ENCODE results near the gene KRTAP3-1. TPM values are rescaled to one million over a fixed set of nuclear protein-coding genes. Genes with fewer than 3 reads are reported as not detected.

KRTAP3-1 gene
- total RNA-seq, 2 experiments from 2014 or later: not detected

DNA sequence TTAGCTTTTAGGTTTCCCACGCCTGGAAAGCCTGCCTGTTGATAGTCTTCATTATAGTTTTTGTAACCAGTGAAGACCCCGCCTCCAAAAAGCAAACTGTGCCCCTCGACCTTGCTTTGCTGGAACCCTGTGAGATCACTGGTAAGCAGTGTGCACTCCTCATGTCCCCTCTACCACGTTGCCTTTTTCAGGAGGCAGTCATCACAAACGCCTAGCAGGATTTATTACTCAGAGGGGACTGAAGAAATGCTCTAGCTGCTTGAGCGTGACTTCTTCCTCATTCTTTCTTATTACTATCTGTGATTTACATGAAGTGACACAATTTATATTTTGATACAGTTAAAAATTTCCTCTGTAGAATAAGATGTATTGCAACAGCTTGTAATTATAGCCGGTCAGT is 6.5 kb upstream of the KRTAP3-1 start:
- Mint-ChIP-seq H3K9me3 (no peaks in the 10 kb centered on the region), H3K27me3 (peaks cover 4% of the 10 kb centered on the region), H3K27ac (no peak overlapping the region), H3K36me3 (ENCODE audit: low read depth) (no peaks in the 10 kb centered on the region), H3K4me1 (ENCODE audit: low read depth) (no peaks in the 10 kb centered on the region), H3K4me3 (no peak overlapping the region)
- no peaks in the 10 kb centered on the region for H3K9me3 ChIP-seq (ENCODE audit: control insufficient read depth in 1 of 2, insufficient read depth in 1 of 2, low read length in 2 of 2)
- TF ChIP-seq, protein P1, sequence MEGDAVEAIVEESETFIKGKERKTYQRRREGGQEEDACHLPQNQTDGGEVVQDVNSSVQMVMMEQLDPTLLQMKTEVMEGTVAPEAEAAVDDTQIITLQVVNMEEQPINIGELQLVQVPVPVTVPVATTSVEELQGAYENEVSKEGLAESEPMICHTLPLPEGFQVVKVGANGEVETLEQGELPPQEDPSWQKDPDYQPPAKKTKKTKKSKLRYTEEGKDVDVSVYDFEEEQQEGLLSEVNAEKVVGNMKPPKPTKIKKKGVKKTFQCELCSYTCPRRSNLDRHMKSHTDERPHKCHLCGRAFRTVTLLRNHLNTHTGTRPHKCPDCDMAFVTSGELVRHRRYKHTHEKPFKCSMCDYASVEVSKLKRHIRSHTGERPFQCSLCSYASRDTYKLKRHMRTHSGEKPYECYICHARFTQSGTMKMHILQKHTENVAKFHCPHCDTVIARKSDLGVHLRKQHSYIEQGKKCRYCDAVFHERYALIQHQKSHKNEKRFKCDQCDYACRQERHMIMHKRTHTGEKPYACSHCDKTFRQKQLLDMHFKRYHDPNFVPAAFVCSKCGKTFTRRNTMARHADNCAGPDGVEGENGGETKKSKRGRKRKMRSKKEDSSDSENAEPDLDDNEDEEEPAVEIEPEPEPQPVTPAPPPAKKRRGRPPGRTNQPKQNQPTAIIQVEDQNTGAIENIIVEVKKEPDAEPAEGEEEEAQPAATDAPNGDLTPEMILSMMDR (IDR thresholded peaks at IDR 0.05): no peak
- no peak overlapping the region for H3K4me3 ChIP-seq (ENCODE audit: low read length)
- ChIA-PET CTCF (no interaction called here), POLR2A (interaction anchor here (0.7 kb wide), 1 partner anchor 11 kb away, joined by 3 read pairs; no protein-coding TSS in a partner anchor)
- H3K4me1 ChIP-seq (ENCODE audit: insufficient read depth, low read length): no peaks in the 10 kb centered on the region
- no peak overlapping the region for H3K27ac ChIP-seq (ENCODE audit: low read depth in 1 of 2, low read length in 2 of 2)
- H3K36me3 ChIP-seq (ENCODE audit: insufficient read depth, low read length): no peaks in the 10 kb centered on the region
- no peak for ATAC-seq (ENCODE audit: poor library complexity)
- no peak for DNase-seq
- intact Hi-C loops (cut with DNase I, micrococcal nuclease): loop anchor here in 1 of 2 experiments (1.0 kb wide), 1 partner anchor 40 kb away; the partner anchor contains the start of gene KRTAP2-2
- no peaks in the 10 kb centered on the region for H3K27me3 ChIP-seq (ENCODE audit: control insufficient read depth in 1 of 2, insufficient read depth in 2 of 2, low read length in 2 of 2)

DNA sequence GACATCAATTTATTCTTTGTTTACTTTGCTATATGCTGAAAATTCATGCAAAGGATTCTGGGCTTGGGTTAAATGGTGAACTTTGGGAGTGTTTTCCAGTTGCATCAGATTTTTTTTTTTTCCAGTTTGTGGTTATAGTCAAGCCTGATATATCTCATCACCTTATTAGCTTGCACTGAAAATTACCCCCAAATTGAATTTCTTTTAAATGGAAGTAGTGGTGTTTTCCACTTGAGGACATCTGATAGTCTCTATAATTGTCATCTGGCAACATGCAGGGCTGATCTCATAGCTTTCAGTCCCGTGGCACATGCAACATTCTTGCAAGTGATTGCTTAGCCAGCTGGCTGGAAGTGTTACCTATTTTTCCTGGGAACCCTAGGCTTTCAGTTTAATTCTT is 4.7 kb upstream of the KRTAP3-1 start:
- H3K9me3 ChIP-seq (ENCODE audit: control insufficient read depth in 1 of 2, insufficient read depth in 1 of 2, low read length in 2 of 2): no peaks in the 10 kb centered on the region
- no peaks in the 10 kb centered on the region for H3K36me3 ChIP-seq (ENCODE audit: insufficient read depth, low read length)
- H3K4me3 ChIP-seq (ENCODE audit: low read length): no peak overlapping the region
- H3K27me3 ChIP-seq (ENCODE audit: control insufficient read depth in 1 of 2, insufficient read depth in 2 of 2, low read length in 2 of 2): no peaks in the 10 kb centered on the region
- H3K27ac ChIP-seq (ENCODE audit: low read depth in 1 of 2, low read length in 2 of 2): no peak overlapping the region
- intact Hi-C loops (cut with DNase I, micrococcal nuclease): no loop called here
- ChIA-PET POLR2A (interaction anchor here (0.5 to 1.2 kb wide), 3 partner anchors 26 to 1727 kb away, joined by 3 read pairs; no protein-coding TSS in a partner anchor), CTCF (no interaction called here)
- no peak for ATAC-seq (ENCODE audit: poor library complexity)
- TF ChIP-seq, protein P1 (IDR thresholded peaks at IDR 0.05): no peak
- Mint-ChIP-seq H3K27me3 (peaks cover 4% of the 10 kb centered on the region), H3K27ac (no peak overlapping the region), H3K9me3 (no peaks in the 10 kb centered on the region), H3K4me3 (no peak overlapping the region), H3K36me3 (ENCODE audit: low read depth) (no peaks in the 10 kb centered on the region), H3K4me1 (ENCODE audit: low read depth) (no peaks in the 10 kb centered on the region)
- no peaks in the 10 kb centered on the region for H3K4me1 ChIP-seq (ENCODE audit: insufficient read depth, low read length)
- no peak for DNase-seq

DNA sequence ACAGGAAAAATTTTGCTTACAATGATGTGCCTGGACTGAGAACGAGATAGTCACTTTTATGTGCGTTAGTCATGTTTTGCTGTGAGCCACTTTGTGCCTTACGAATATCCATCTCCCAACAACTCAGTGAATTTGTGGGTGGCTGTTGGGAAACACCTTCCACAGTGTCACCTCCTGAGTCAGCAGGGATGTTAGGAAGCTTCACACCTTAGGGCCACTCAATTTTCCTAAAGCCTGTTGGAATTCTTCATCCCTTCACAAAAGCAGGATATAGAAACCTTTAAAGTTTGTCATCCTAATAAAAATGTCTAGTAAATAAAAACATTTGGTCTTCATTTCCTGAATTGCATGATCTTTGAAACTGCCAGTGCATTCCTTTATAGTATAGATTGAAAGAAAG is 4.3 kb upstream of the KRTAP3-1 start:
- ChIA-PET CTCF (no interaction called here), POLR2A (interaction anchor here (0.6 kb wide), 1 partner anchor 26 kb away, joined by 3 read pairs; no protein-coding TSS in a partner anchor)
- Mint-ChIP-seq H3K9me3 (no peaks in the 10 kb centered on the region), H3K27me3 (peaks cover 4% of the 10 kb centered on the region), H3K4me1 (ENCODE audit: low read depth) (no peaks in the 10 kb centered on the region), H3K4me3 (no peak overlapping the region), H3K27ac (no peak overlapping the region), H3K36me3 (ENCODE audit: low read depth) (no peaks in the 10 kb centered on the region)
- no peak overlapping the region for H3K27ac ChIP-seq (ENCODE audit: low read depth in 1 of 2, low read length in 2 of 2)
- H3K9me3 ChIP-seq (ENCODE audit: control insufficient read depth in 1 of 2, insufficient read depth in 1 of 2, low read length in 2 of 2): no peaks in the 10 kb centered on the region
- H3K4me3 ChIP-seq (ENCODE audit: low read length): no peak overlapping the region
- TF ChIP-seq, protein P1 (IDR thresholded peaks at IDR 0.05): no peak
- intact Hi-C loops (cut with DNase I, micrococcal nuclease): no loop called here
- H3K4me1 ChIP-seq (ENCODE audit: insufficient read depth, low read length): no peaks in the 10 kb centered on the region
- DNase-seq (no peak), ATAC-seq (ENCODE audit: poor library complexity) (no peak)
- no peaks in the 10 kb centered on the region for H3K27me3 ChIP-seq (ENCODE audit: control insufficient read depth in 1 of 2, insufficient read depth in 2 of 2, low read length in 2 of 2)
- H3K36me3 ChIP-seq (ENCODE audit: insufficient read depth, low read length): no peaks in the 10 kb centered on the region
